GM18870 (cell line): ENCODE results near the gene NPTX1.
"Not testable (repeated sequence)": the region's sequence is repeated elsewhere in the genome, so short reads cannot be mapped to it uniquely, and the experiment has no call there.

Experiments
- ATAC-seq: cut with Tn5 transposase; IDR thresholded peaks from one replicate; pipeline ENCODE4 v1.9.1; 2021; ENCODE audit warnings: moderate library complexity; ENCODE audit not compliant: unreplicated experiment

NPTX1 gene

GRCh38 chr17:80475910-80476876, at the start of gene NPTX1:
NPTX1 (minus strand) TSS chr17:80476607; CDS start chr17:80476446, 161 bp downstream.
- no peak for ATAC-seq

GRCh38 chr17:80523956-80524712, 47.7 kb upstream of the NPTX1 start:
- ATAC-seq: no peak

GRCh38 chr17:80523054-80523744, 46.8 kb upstream of the NPTX1 start:
- ATAC-seq: no peak

GRCh38 chr17:80520810-80521455, 44.5 kb upstream of the NPTX1 start:
- ATAC-seq: no peak

- ATAC-seq: no peak
Observed at GRCh38 chr17:80519091-80519781, 42.8 kb upstream of the NPTX1 start.

- ATAC-seq: no peak
Observed at GRCh38 chr17:80518392-80518791, 42.0 kb upstream of the NPTX1 start.

GRCh38 chr17:80517641-80518040, 41.2 kb upstream of the NPTX1 start:
- ATAC-seq: no peak

- no peak for ATAC-seq
Observed at GRCh38 chr17:80516171-80516932, 39.9 kb upstream of the NPTX1 start.

GRCh38 chr17:80513892-80514291, 37.5 kb upstream of the NPTX1 start:
- ATAC-seq: no peak

- ATAC-seq: no peak
Observed at GRCh38 chr17:80513201-80513600, 36.8 kb upstream of the NPTX1 start.

- ATAC-seq: no peak
Observed at GRCh38 chr17:80512233-80512632, 35.8 kb upstream of the NPTX1 start.

GRCh38 chr17:80511222-80512180, 35.1 kb upstream of the NPTX1 start:
- no peak for ATAC-seq

GRCh38 chr17:80510772-80511171, 34.4 kb upstream of the NPTX1 start:
- ATAC-seq: no peak

GRCh38 chr17:80510132-80510531, 33.7 kb upstream of the NPTX1 start:
- ATAC-seq: no peak

GRCh38 chr17:80509311-80509710, 32.9 kb upstream of the NPTX1 start:
- ATAC-seq: no peak

- no peak for ATAC-seq
Observed at GRCh38 chr17:80507965-80508364, 31.6 kb upstream of the NPTX1 start.

GRCh38 chr17:80507177-80507576, 30.8 kb upstream of the NPTX1 start:
- not testable (repeated sequence) for ATAC-seq

- ATAC-seq: no peak
Observed at GRCh38 chr17:80504686-80505413, 28.4 kb upstream of the NPTX1 start.
